GM21737 (cell line): ENCODE measurements around the gene RFLNA.
"Not testable (repeated sequence)": the region's sequence is repeated elsewhere in the genome, so short reads cannot be mapped to it uniquely, and the experiment has no call there.

Source experiments
- ATAC-seq: cut with Tn5 transposase; IDR thresholded peaks from one replicate; pipeline ENCODE4 v1.9.1; 2021; ENCODE audit warnings: mild to moderate bottlenecking, moderate library complexity; ENCODE audit not compliant: unreplicated experiment

Gene RFLNA

DNA sequence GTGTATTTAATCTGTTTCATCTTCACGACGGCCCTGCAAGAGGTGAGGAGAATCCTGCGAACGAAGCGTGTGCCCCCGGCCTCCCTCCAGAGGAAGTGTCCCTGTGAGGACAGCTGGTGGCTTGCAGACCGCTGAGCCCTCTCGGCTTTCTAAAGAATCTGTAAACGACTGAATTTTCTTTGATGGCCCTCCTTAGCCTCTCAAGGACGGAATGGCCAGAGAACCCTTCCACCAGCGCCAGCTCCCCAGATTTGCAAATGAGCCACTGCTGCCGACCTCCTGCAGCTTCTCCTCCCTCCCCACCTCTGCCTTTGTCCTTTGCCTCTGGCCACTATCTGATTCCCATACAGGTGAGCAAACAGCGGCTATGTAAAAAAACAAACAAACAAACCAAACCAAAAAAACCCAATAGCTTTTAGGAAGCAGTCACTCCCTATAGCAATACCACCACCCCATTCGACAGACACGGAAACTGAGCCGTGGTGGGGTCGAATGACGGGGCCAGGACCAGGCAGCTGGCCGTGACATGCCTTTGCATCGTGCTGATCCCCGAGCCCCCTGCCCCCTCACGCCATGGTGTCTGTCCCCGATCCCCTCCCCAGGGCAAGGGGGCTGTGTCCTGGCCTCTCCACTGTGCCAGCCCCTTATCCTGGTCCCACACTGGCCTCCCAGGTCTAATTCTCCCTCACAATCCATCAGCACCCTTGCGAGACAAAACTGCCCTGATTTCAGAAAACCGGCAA is 23.6 kb downstream of the RFLNA start:
- ATAC-seq: no peak

DNA sequence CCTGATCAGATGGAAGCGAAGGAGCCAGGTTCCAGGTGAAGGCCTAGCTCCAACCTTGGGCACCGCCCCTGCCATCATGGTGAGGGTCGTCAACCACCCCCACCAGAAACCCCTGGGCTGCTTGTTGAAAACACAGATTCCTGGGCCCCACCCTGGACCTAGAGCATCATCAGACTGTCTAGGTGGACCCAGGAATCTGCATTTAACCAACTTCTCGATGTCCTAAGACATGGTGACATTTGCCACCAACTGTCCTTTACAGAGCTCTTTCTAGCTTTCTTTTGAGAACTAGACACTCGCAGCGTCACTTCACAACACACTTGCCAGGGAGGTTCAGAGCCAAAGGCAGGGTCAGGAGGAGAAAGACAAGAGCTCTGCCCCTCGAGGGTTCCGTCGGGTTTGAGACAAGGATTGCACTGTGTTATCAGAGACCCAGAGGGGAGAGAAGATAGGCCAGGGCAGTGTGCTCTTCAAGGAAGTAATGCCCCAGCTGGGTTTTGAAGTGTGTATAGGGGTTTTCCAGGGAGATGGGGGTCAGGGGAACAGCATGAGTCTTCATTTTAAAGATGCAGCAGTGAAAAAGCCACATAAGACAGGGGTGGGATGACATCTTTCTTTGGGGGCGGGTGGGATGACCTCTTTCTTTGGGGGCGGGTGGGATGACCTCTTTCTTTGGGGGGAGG is 24.6 kb downstream of the RFLNA start:
- ATAC-seq: no peak

DNA sequence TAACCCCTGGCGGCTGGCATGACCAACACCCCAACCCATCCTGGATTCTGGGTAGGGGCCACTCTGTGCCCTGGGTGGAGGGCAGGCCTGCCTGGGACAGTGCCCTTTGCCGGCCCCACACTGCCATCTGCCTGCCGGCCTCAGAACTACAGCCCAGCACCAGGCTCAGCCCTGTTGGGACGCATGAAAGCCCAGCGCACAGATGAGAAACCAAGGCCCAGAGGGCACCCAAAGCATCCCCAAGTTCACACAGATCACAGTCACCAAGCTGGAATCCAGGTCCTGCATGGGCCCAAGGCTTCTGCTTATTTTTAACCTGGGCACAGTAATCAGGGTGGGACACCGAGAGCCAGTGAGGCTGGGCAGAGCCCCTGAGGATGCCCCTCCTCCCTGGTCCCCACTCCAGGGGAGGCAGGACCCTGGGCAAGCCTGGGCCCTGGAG is 26.2 kb downstream of the RFLNA start:
- ATAC-seq: peak; percentile 53

GRCh38 chr12:124321556-124322270 is 26.8 kb downstream of the RFLNA start:
- ATAC-seq: no peak

GRCh38 chr12:124322271-124322998 is 27.5 kb downstream of the RFLNA start:
- no peak for ATAC-seq

DNA sequence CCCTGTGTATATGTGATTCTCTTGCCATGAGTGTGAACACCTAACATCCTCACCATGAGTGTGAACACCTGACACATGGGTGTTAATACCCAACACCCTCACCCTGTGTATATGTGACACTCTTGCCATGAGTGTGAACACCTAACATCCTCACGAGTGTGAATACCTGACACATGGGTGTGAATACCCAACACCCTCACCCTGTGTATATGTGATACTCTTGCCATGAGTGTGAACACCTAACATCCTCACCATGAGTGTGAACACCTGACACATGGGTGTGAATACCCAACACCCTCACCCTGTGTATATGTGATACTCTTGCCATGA is 28.1 kb downstream of the RFLNA start:
- not testable (repeated sequence) for ATAC-seq

DNA sequence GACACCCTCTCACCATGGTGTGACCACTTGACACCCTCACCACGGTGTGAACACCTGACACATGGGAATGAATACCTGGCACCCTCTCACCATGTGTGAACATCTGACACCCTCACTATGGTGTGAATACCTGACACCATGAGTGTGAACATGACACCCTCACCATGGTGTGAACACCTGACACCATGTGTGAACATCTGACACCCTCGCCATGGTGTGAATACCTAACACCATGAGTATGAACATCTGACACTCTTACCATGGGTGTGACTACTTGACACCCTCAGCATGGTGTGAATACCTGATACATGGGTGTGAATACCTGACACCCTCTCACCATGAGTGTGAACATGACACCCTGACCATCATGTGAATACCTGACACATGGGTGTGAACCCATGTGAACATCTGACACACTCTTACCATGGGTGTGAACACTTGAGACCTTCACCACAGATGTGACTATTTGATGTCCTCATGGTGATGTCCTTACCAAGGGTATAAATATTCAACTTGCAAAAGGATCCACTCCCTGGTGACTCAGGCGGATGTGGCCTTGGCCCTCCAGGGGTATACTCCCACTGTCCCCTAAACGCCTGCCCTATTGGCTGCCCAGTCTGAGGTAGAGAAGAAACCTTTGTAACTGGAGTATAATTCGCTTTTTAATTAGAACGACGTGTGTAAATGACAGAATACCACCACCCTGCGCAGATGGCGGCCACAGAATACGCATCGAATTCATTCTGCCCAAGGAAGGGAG is 29.1 kb downstream of the RFLNA start:
- no peak for ATAC-seq

GRCh38 chr12:124324803-124325705 is 30.2 kb downstream of the RFLNA start:
- ATAC-seq: no peak

GRCh38 chr12:124326104-124326503 is 31.2 kb downstream of the RFLNA start:
- ATAC-seq: no peak

- no peak for ATAC-seq
Measured at GRCh38 chr12:124326871-124327270, 32.0 kb downstream of the RFLNA start.

DNA sequence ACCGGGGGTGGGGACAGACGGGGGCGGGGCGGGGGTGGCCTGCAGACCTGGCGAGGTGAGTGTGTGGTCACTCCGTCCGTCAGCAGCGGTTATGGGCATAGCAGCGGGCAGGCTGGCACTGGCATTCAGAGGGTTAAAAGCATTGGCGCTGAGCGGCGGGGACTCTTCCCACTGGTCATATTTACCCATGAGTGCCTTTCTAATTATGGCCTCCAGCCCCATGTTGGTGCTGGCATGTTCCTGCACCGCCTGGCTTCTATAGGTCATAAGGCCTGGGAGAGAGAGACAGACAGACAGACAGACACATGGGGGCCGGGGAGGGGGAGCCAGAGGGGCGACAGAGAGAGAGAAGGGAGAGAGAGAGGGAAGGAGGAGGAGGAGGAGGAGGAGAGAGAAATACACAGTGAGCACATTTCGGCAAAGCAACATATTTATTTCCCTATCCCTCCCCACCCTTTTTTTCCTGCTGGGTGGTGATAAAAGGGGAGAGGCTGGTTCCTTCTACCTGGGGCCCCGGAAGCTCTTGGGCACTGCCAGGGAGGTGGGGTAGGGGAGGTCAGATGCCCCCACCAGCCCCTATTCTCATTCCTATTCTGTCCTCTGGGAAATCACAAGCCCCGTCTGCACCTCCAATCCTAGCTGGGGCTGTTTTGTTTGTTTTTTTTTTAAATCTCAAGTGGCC is 32.6 kb downstream of the RFLNA start:
- ATAC-seq: no peak

- no peak for ATAC-seq
Measured at GRCh38 chr12:124328116-124328515, 33.2 kb downstream of the RFLNA start.

- no peak for ATAC-seq
Measured at GRCh38 chr12:124328636-124329035, 33.7 kb downstream of the RFLNA start.

DNA sequence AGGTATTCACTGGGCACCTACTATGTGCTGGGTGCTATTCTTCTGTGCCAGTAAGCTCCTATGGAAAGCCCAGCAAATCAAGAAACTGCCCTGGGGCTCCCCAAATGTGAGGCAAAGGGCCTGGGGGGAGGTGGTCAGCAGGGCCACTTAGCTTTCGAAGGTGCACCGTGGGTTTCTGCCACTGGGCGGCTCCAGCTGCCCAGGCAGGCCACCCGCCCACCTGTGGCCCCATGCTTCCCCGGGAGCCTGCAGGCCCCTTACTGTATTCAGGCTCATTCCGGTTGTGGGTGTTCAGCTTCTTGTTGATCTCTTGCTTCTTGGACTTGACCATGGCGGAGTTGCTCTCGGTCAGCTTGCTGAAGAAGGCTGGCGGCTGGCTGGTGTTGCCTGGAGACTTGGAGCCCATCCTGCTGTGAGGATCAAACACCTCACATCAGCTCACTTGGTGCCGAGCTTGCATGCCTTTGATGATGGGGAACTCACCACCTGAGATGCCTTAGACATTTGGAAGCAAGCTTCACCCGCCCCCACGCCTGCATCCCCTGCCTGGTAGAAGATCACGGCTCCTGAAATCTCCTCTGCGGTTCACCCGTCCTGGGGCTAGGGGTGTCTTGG is 37.3 kb downstream of the RFLNA start:
- ATAC-seq: no peak

GRCh38 chr12:124332900-124333299 is 38.0 kb downstream of the RFLNA start:
- ATAC-seq: no peak

GRCh38 chr12:124333724-124334123 is 38.8 kb downstream of the RFLNA start:
- no peak for ATAC-seq

DNA sequence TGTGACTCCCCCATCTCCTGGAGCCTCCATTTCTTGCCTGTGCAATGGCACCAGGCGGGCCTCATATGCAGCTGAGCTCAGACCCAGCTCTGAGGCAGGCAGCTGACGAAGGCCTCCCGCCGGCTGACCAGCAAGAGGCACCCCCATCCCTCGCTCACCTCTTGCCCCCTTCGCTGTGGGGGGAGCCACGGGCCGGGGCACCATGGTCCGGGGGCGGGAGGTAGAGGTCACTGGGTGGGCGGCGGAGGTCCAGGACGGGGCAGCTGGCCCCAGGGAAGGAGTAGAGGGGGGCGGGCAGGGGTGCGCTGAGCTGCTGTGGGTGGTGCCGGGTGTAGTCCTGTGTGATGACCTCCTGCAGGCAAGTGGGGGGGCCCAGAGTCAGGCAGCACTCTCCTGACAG is 39.4 kb downstream of the RFLNA start:
- ATAC-seq: no peak

GRCh38 chr12:124334976-124335375 is 40.1 kb downstream of the RFLNA start:
- ATAC-seq: no peak
